HEK293 (cell line): ENCODE data around the gene IL31RA.

Experiments
- CTCF ChIA-PET: fragments of 350-600 bp; formaldehyde crosslinking; extraction: SDS; loops from one replicate; lab custom pipeline; 2021; ENCODE audit warnings: antibody characterized with exemption; lab: Yijun Ruan, JAX
- POLR2A ChIA-PET: fragments of 300-600 bp; formaldehyde crosslinking; extraction: SDS; loops from one replicate; lab custom pipeline; 2020; ENCODE audit warnings: antibody characterized with exemption, inconsistent platforms; lab: Yijun Ruan, JAX
- H3K27ac ChIP-seq: fragments of 200-500 bp; sonication (Bioruptor generic); 2 replicates; pipeline ENCODE4 v1.5.1; 2014; ENCODE audit warnings: low read depth, low read length, control low read depth, inconsistent platforms; ENCODE audit errors: extremely low read depth
- H3K36me3 ChIP-seq, 2 experiments: fragments of 200-500 bp in 1 of 2; sonication (Bioruptor generic) in 1 of 2; 1 replicate in 1 of 2; 2 replicates in 1 of 2; pipeline ENCODE4 v1.5.1; 2014 to 2017; ENCODE audit warnings: inconsistent platforms in 2 of 2, low read length in 2 of 2; ENCODE audit not compliant: control insufficient read depth in 2 of 2, insufficient read depth in 1 of 2
- H3K4me1 ChIP-seq: fragments of 200-500 bp; sonication (Bioruptor generic); 2 replicates; pipeline ENCODE4 v1.5.1; 2014; ENCODE audit warnings: mild to moderate bottlenecking, low read length, inconsistent platforms; ENCODE audit not compliant: control insufficient read depth, insufficient read depth
- H3K4me3 ChIP-seq: 2 replicates; pipeline ENCODE4 v1.5.1; 2011; ENCODE audit warnings: low read depth, mild to moderate bottlenecking, control low read depth, low read length, moderate library complexity
- H3K9me3 ChIP-seq: fragments of 200-500 bp; sonication (Bioruptor generic); 2 replicates; pipeline ENCODE4 v1.5.1; 2014; ENCODE audit warnings: low read depth, low read length, inconsistent platforms; ENCODE audit not compliant: control insufficient read depth, insufficient read depth
- BCL11A ChIP-seq: fragments of 450-650 bp; formaldehyde crosslinking; IDR thresholded peaks from 2 replicates; pipeline ENCODE4 v1.5.1; 2016; ENCODE audit warnings: low read depth, missing biosample characterization, missing genetic modification characterization
- BCL11B ChIP-seq: fragments of 450-650 bp; formaldehyde crosslinking; IDR thresholded peaks from 2 replicates; pipeline ENCODE4 v1.5.1; 2016; ENCODE audit warnings: low read depth, missing biosample characterization, missing genetic modification characterization
- HOXD13 ChIP-seq: sonication (generic); formaldehyde crosslinking; IDR thresholded peaks from 2 replicates; pipeline ENCODE4 v1.8.0; 2022; ENCODE audit warnings: missing genetic modification reagents, borderline replicate concordance
- KLF10 ChIP-seq: fragments of 450-650 bp; IDR thresholded peaks from 2 replicates; pipeline ENCODE4 v1.5.1; 2018; ENCODE audit warnings: missing biosample characterization, mild to moderate bottlenecking, missing genetic modification characterization
- KLF9 ChIP-seq: fragments of 450-650 bp; formaldehyde crosslinking; IDR thresholded peaks from 2 replicates; pipeline ENCODE4 v1.5.1; 2016; ENCODE audit warnings: missing biosample characterization, missing genetic modification characterization, low read depth
- MZF1 ChIP-seq: fragments of 450-650 bp; formaldehyde crosslinking; IDR thresholded peaks from 2 replicates; pipeline ENCODE4 v1.5.1; 2017; ENCODE audit warnings: missing biosample characterization, missing genetic modification characterization, borderline replicate concordance
- SCRT1 ChIP-seq: fragments of 450-650 bp; formaldehyde crosslinking; IDR thresholded peaks from 2 replicates; pipeline ENCODE4 v1.5.1; 2016; ENCODE audit warnings: missing biosample characterization, missing genetic modification characterization, borderline replicate concordance
- YY2 ChIP-seq: fragments of 450-650 bp; formaldehyde crosslinking; IDR thresholded peaks from 2 replicates; pipeline ENCODE4 v1.5.1; 2016; ENCODE audit warnings: missing biosample characterization, missing genetic modification characterization
- ZFP41 ChIP-seq: fragments of 450-650 bp; formaldehyde crosslinking; IDR thresholded peaks from 2 replicates; pipeline ENCODE4 v1.5.1; 2016; ENCODE audit warnings: missing biosample characterization, missing genetic modification characterization, borderline replicate concordance
- ZNF140 ChIP-seq: fragments of 450-650 bp; formaldehyde crosslinking; IDR thresholded peaks from 2 replicates; pipeline ENCODE4 v1.5.1; 2016; ENCODE audit warnings: missing biosample characterization, missing genetic modification characterization
- ZNF214 ChIP-seq: fragments of 450-650 bp; formaldehyde crosslinking; IDR thresholded peaks from 2 replicates; pipeline ENCODE4 v1.5.1; 2017; ENCODE audit warnings: missing biosample characterization, mild to moderate bottlenecking, missing genetic modification characterization, borderline replicate concordance
- ZNF221 ChIP-seq: fragments of 450-650 bp; formaldehyde crosslinking; IDR thresholded peaks from 2 replicates; pipeline ENCODE4 v1.5.1; 2017; ENCODE audit warnings: missing biosample characterization, missing genetic modification characterization, borderline replicate concordance
- ZNF248 ChIP-seq: fragments of 450-650 bp; formaldehyde crosslinking; IDR thresholded peaks from 2 replicates; pipeline ENCODE4 v1.5.1; 2017; ENCODE audit warnings: missing biosample characterization, missing genetic modification characterization
- ZNF280D ChIP-seq: fragments of 450-650 bp; formaldehyde crosslinking; IDR thresholded peaks from 2 replicates; pipeline ENCODE4 v1.5.1; 2016; ENCODE audit warnings: missing biosample characterization, missing genetic modification characterization
- ZNF292 ChIP-seq: fragments of 450-650 bp; formaldehyde crosslinking; IDR thresholded peaks from 2 replicates; pipeline ENCODE4 v1.5.1; 2016; ENCODE audit warnings: low read depth, missing biosample characterization, missing genetic modification characterization, borderline replicate concordance
- ZNF37A ChIP-seq: fragments of 450-650 bp; IDR thresholded peaks from 2 replicates; pipeline ENCODE4 v1.5.1; 2018; ENCODE audit warnings: missing biosample characterization, missing genetic modification characterization
- ZNF423 ChIP-seq: fragments of 450-650 bp; formaldehyde crosslinking; IDR thresholded peaks from 2 replicates; pipeline ENCODE4 v1.5.1; 2016; ENCODE audit warnings: missing biosample characterization, missing genetic modification characterization
- ZNF571 ChIP-seq: fragments of 450-650 bp; formaldehyde crosslinking; IDR thresholded peaks from 2 replicates; pipeline ENCODE4 v1.5.0; 2017; ENCODE audit warnings: missing biosample characterization, missing genetic modification characterization
- ZNF626 ChIP-seq: fragments of 450-650 bp; sonication (Bioruptor Pico); formaldehyde crosslinking; IDR thresholded peaks from 2 replicates; pipeline ENCODE4 v1.5.1; 2018; ENCODE audit warnings: missing biosample characterization, missing genetic modification characterization, inconsistent platforms
- ZNF776 ChIP-seq: fragments of 450-650 bp; formaldehyde crosslinking; IDR thresholded peaks from 2 replicates; pipeline ENCODE4 v1.5.0; 2017; ENCODE audit warnings: missing biosample characterization, missing genetic modification characterization, borderline replicate concordance
- ZNF785 ChIP-seq: fragments of 450-650 bp; formaldehyde crosslinking; IDR thresholded peaks from 2 replicates; pipeline ENCODE4 v1.5.1; 2016; ENCODE audit warnings: missing biosample characterization, missing genetic modification characterization
- ZNF843 ChIP-seq: fragments of 450-650 bp; formaldehyde crosslinking; IDR thresholded peaks from 2 replicates; pipeline ENCODE4 v1.5.1; 2016; ENCODE audit warnings: missing biosample characterization, missing genetic modification characterization
- TF ChIP-seq, protein P1 (sequence below): fragments of 450-650 bp; formaldehyde crosslinking; IDR thresholded peaks from 2 replicates; pipeline ENCODE4 v1.5.1; 2016; ENCODE audit warnings: missing biosample characterization, missing genetic modification characterization

Gene IL31RA

DNA sequence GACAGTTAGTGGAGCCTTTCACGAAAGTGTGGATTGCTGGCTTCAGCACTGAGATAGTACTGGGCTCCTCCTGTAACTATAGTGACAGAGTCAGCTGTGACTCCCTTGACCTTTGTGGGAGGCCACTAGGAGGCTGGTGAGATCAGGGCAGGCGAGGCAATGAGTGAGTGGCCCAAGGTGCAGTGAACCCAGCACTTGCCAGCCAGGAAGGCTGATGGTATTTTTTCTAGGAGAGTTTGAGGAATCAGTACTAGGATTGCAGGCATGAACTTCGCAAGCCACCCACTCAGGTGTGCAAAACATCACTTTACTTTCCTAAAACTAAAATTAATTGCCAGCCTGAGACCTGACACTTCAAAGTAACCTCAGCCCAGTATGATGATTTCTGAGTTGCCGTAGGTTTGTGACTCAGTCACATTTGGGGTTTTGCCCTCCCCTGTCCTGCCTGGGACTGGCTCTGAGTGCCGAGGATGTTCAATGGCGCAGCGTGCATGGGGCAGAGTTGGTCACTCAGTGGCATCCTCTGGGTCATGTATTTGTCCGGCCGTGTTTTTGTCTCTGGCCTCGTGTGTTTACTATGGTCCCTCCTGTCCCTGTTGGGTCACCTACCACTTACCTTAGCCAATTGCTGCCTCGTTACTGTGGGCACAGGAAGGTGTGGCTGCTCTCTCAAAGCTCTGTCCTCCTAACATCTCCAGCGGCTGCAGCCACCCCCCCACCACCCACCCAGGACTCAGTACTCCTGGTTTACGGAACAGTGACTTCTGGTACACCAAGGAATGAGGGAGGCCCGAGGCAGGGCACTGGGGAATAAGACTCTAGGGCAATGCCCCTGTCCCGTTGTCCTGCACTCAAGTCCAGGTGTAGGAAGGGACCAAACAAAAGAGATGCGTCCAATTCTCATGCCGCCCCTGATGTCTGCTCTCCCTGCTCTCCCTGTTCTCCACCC lies 67.2 kb downstream of the IL31RA start:
- Histone ChIP-seq H3K9me3 (no peaks in the 10 kb centered on the region), H3K27ac (no peak overlapping the region), H3K36me3 (no peaks in the 10 kb centered on the region), H3K4me1 (no peaks in the 10 kb centered on the region), H3K4me3 (no peak overlapping the region)
- TF ChIP-seq BCL11A (tag by site-specific recombination) (no peak), ZNF292 (tag by site-specific recombination) (no peak), ZFP41 (tag by site-specific recombination) (no peak), ZNF785 (tag by site-specific recombination) (no peak), ZNF214 (tag by site-specific recombination) (no peak), ZNF248 (no peak), KLF10 (tag by site-specific recombination) (no peak), BCL11B (tag by site-specific recombination) (no peak), ZNF280D (tag by site-specific recombination) (no peak), KLF9 (tag by site-specific recombination) (no peak), ZNF221 (tag by site-specific recombination) (no peak), MZF1 (tag by site-specific recombination) (no peak), YY2 (no peak), HOXD13 (CRISPR knock-in tag) (no peak), SCRT1 (tag by site-specific recombination) (no peak)
- TF ChIP-seq, protein P1, sequence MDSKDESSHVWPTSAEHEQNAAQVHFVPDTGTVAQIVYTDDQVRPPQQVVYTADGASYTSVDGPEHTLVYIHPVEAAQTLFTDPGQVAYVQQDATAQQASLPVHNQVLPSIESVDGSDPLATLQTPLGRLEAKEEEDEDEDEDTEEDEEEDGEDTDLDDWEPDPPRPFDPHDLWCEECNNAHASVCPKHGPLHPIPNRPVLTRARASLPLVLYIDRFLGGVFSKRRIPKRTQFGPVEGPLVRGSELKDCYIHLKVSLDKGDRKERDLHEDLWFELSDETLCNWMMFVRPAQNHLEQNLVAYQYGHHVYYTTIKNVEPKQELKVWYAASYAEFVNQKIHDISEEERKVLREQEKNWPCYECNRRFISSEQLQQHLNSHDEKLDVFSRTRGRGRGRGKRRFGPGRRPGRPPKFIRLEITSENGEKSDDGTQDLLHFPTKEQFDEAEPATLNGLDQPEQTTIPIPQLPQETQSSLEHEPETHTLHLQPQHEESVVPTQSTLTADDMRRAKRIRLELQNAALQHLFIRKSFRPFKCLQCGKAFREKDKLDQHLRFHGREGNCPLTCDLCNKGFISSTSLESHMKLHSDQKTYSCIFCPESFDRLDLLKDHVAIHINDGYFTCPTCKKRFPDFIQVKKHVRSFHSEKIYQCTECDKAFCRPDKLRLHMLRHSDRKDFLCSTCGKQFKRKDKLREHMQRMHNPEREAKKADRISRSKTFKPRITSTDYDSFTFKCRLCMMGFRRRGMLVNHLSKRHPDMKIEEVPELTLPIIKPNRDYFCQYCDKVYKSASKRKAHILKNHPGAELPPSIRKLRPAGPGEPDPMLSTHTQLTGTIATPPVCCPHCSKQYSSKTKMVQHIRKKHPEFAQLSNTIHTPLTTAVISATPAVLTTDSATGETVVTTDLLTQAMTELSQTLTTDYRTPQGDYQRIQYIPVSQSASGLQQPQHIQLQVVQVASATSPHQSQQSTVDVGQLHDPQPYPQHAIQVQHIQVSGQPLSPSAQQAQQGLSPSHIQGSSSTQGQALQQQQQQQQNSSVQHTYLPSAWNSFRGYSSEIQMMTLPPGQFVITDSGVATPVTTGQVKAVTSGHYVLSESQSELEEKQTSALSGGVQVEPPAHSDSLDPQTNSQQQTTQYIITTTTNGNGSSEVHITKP (tag by site-specific recombination): no peak
- ChIA-PET POLR2A (no interaction called here), CTCF (interaction anchor here (0.6 kb wide), 1 partner anchor 539 kb away, joined by 5 read pairs; no protein-coding TSS in a partner anchor)

GRCh38 chr5:55919625-55920024 lies 68.5 kb downstream of the IL31RA start:
- CTCF ChIA-PET: interaction anchor here (1.1 kb wide), 1 partner anchor 17 kb away, joined by 6 read pairs; no protein-coding TSS in a partner anchor
- no peaks in the 10 kb centered on the region for H3K36me3 ChIP-seq
- no peak overlapping the region for H3K4me3 ChIP-seq
- H3K4me1 ChIP-seq: no peaks in the 10 kb centered on the region
- POLR2A ChIA-PET: no interaction called here
- no peak overlapping the region for H3K27ac ChIP-seq
- H3K9me3 ChIP-seq: no peaks in the 10 kb centered on the region
- no peak for TF ChIP-seq ZNF843 (tag by site-specific recombination)
- TF ChIP-seq, protein P1 (tag by site-specific recombination): no peak
- TF ChIP-seq SCRT1 (tag by site-specific recombination): no peak
- no peak for TF ChIP-seq ZNF776 (tag by site-specific recombination)
- TF ChIP-seq ZNF140 (tag by site-specific recombination): no peak
- no peak for TF ChIP-seq ZNF626 (tag by site-specific recombination)
- no peak for TF ChIP-seq ZNF571 (tag by site-specific recombination)
- TF ChIP-seq ZNF423 (tag by site-specific recombination): no peak
- TF ChIP-seq ZNF37A: no peak
